Inferior parietal cortex (tissue), 1 donor: ENCODE results near the gene DDX39B.

Experiments
- DNase-seq: peaks from one replicate; pipeline ENCODE4 v3.0.0-alpha.2; 2016; ENCODE audit errors: extremely low spot score

The DDX39B gene

DNA sequence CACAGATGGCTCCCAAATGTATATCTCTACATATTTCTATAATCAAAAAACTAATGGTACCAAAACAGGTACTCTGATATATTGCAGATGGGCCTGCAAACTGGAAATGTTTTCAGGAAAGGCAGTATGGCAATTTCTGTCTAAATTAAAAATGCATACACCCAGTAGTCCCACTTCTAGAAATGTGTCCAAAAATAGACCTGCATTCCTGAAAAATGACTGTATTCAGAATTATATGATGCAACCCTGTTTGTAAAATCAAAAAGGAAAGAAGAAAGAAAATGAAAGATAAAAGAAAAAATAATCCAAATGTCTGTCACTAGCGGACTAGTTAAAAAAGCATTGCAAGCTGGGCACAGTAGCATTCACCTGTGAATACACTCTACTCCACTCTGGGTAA is 56.7 kb downstream of the DDX39B start:
- DNase-seq, result no peak

- no peak for DNase-seq
These were observed 58.4 kb downstream of the DDX39B start for GRCh38 chr6:31483392-31483791.

- DNase-seq, result no peak
These were observed 61.2 kb downstream of the DDX39B start for GRCh38 chr6:31480574-31480973.
